B cell (primary cell): ENCODE data around the gene BAAT. TPM values are rescaled to one million over a fixed set of nuclear protein-coding genes. Genes with fewer than 3 reads are reported as not detected.

ENCODE experiments used
- ATAC-seq: fragments of 200-7000 bp; cut with Tn5 transposase; one replicate; pipeline ENCODE4 v1.10.0; 2021; ENCODE audit warnings: low read depth, mild to moderate bottlenecking, moderate number of reproducible peaks, moderate library complexity
- CTCF ChIA-PET: fragments of 350-600 bp; sonication (Branson Sonifier 250); formaldehyde crosslinking; loops from one replicate; lab custom pipeline; 2021; ENCODE audit warnings: antibody characterized with exemption, inconsistent platforms; lab: Charles Lee
- POLR2A ChIA-PET: fragments of 350-600 bp; sonication (Branson Sonifier 250); formaldehyde crosslinking; loops from one replicate; lab custom pipeline; 2021; ENCODE audit warnings: antibody characterized with exemption; lab: Charles Lee
- DNase-seq: peaks from one replicate; pipeline ENCODE4 v3.0.0; 2013
- H2AFZ ChIP-seq: 2 replicates; pipeline ENCODE4 v1.6.1; 2012; ENCODE audit warnings: mild to moderate bottlenecking, low read depth, low read length; ENCODE audit not compliant: insufficient read depth, poor library complexity, severe bottlenecking
- H3K27ac ChIP-seq, 2 donors: 1 replicate in 1 of 2; 2 replicates in 1 of 2; pipeline ENCODE4 v1.5.1; 2012 to 2013; ENCODE audit warnings: low read length in 2 of 2, mild to moderate bottlenecking in 2 of 2, moderate library complexity in 1 of 2
- H3K27me3 ChIP-seq, 4 experiments: fragments of 200-600 bp in 1 of 4; sonication (generic) in 1 of 4; replicated peaks in 1 of 4; 1 replicate in 2 of 4; 2 replicates in 2 of 4; pipeline versions ENCODE4 v1.6.1 to v1.7.0; 2013 to 2016; ENCODE audit warnings: low read length in 3 of 4, mild to moderate bottlenecking in 2 of 4, mixed read lengths in 1 of 4, moderate library complexity in 1 of 4; ENCODE audit not compliant: insufficient read depth in 4 of 4, control insufficient read depth in 3 of 4; ENCODE audit errors: control extremely low read depth in 1 of 4
- H3K36me3 ChIP-seq, 2 experiments: replicated peaks in 1 of 2; 1 replicate in 1 of 2; 2 replicates in 1 of 2; pipeline versions ENCODE4 v1.6.1 to v1.7.1; 2013; ENCODE audit warnings: low read length in 1 of 2; ENCODE audit not compliant: insufficient read depth in 2 of 2, control insufficient read depth in 1 of 2; ENCODE audit errors: control extremely low read depth in 1 of 2, extremely low read depth in 1 of 2
- H3K4me1 ChIP-seq, 2 donors: fragments of 200-600 bp in 1 of 2; sonication (generic) in 1 of 2; 1 replicate in 1 of 2; 2 replicates in 1 of 2; pipeline versions ENCODE4 v1.5.1 to v1.6.1; 2013 to 2017; ENCODE audit warnings: low read length in 2 of 2; ENCODE audit not compliant: control insufficient read depth in 2 of 2, insufficient read depth in 2 of 2
- H3K4me2 ChIP-seq: replicated peaks from 2 replicates; pipeline ENCODE3; 2012; ENCODE audit warnings: mild to moderate bottlenecking, low read depth, low read length; ENCODE audit not compliant: poor library complexity, severe bottlenecking
- H3K4me3 ChIP-seq, 5 experiments: fragments of 200-600 bp in 1 of 5; sonication (generic) in 1 of 5; 1 replicate in 3 of 5; 2 replicates in 2 of 5; pipeline versions ENCODE4 v1.5.1 to v1.7.0; 2011 to 2016; ENCODE audit warnings: low read length in 4 of 5, mild to moderate bottlenecking in 4 of 5, low read depth in 2 of 5, control low read depth in 1 of 5, moderate library complexity in 1 of 5; ENCODE audit not compliant: insufficient read depth in 1 of 5; ENCODE audit errors: control extremely low read depth in 1 of 5, extremely low read depth in 1 of 5
- H3K79me2 ChIP-seq: fragments of 200-600 bp; sonication (generic); one replicate; pipeline ENCODE4 v1.6.0; 2016; ENCODE audit warnings: low read length; ENCODE audit not compliant: control insufficient read depth, insufficient read depth
- H3K9ac ChIP-seq: fragments of 200-600 bp; sonication (generic); 2 replicates; pipeline ENCODE4 v1.6.1; 2017; ENCODE audit warnings: mild to moderate bottlenecking, low read length, moderate library complexity
- H3K9me3 ChIP-seq, 3 donors: one replicate each; pipeline versions ENCODE4 v1.6.1 to v1.7.1; 2013; ENCODE audit warnings: low read length in 2 of 3; ENCODE audit not compliant: control insufficient read depth in 2 of 3, insufficient read depth in 1 of 3; ENCODE audit errors: control extremely low read depth in 1 of 3
- H4K20me1 ChIP-seq: 2 replicates; pipeline ENCODE4 v1.6.0; 2012; ENCODE audit warnings: mild to moderate bottlenecking, low read length; ENCODE audit not compliant: insufficient read depth, control insufficient read depth, poor library complexity, severe bottlenecking
- H3K27ac Mint-ChIP-seq: one replicate; pipeline ENCODE4 v1.8.0; 2021; ENCODE audit warnings: mixed read lengths
- H3K27me3 Mint-ChIP-seq: one replicate; pipeline ENCODE4 v1.8.0; 2021; ENCODE audit warnings: mixed read lengths
- H3K4me1 Mint-ChIP-seq: one replicate; pipeline ENCODE4 v1.8.0; 2021; ENCODE audit warnings: mixed read lengths
- H3K4me3 Mint-ChIP-seq: one replicate; pipeline ENCODE4 v1.8.0; 2021; ENCODE audit warnings: mixed read lengths
- H3K9me3 Mint-ChIP-seq: one replicate; pipeline ENCODE4 v1.8.0; 2022; ENCODE audit warnings: mixed read lengths; ENCODE audit not compliant: insufficient read depth
- EZH2 ChIP-seq: IDR thresholded peaks from 2 replicates; pipeline ENCODE4 v1.6.1; 2012; ENCODE audit warnings: borderline replicate concordance, low read depth, mild to moderate bottlenecking, moderate library complexity, low read length; ENCODE audit not compliant: insufficient read depth, poor library complexity, severe bottlenecking
- WGBS: methylation state at CpG from one replicate; pipeline ENCODE4 v1.1.5; 2013; ENCODE audit warnings: missing lambda C conversion rate; ENCODE audit not compliant: insufficient coverage; 5-methylcytosine and 5-hydroxymethylcytosine counted together
- intact Hi-C: fragments of 100-400 bp; cut with micrococcal nuclease; formaldehyde crosslinking; loops from one replicate; pipeline ENCODE4 v1.10.0; 2022
- polyA plus RNA-seq: library from polyadenylated mRNA; depleted of rRNA; stranded (reverse); fragments of >200 nt; gene quantifications from 2 replicates; pipeline ENCODE4 v1.2.3, GENCODE V29; 2012
- total RNA-seq, 2 donors: library from RNA; stranded (reverse); fragments of 120-200 nt in 1 of 2; gene quantifications; 1 replicate in 1 of 2; 2 replicates in 1 of 2; pipeline versions ENCODE4 v1.2.3 to v1.2.4, GENCODE V29; 2013 to 2022
- TF ChIP-seq, protein P1 (sequence below): fragments of 200-600 bp; IDR thresholded peaks from one replicate; pipeline ENCODE4 v1.8.0; 2022; ENCODE audit warnings: antibody characterized with exemption, mild to moderate bottlenecking

The BAAT gene
- total and polyA plus RNA-seq, 2 donors (not counting 1 experiment from before 2014, with no cell fraction given), result 0.07 TPM; not detected in 1

DNA sequence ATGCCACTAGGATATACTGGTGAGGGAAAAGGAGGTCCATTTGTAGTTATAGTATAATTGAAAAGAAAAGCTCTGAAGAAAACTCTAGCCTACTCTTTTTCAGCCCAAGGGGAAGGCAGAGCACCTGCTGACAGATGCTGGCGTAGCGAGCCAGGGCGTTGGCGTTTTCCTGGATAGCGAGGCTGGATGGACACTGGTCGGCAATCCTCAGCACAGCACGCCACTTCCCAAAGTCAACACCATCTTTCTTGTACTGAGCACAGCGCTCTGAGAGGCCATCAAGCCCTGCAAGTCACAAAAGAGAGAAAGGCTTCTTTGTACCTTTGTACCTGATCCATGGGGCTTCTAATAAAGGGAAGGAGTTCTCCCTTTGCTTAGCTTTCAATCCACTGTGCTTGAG lies 42.6 kb upstream of the BAAT start:
- TF ChIP-seq EZH2, result no peak
- TF ChIP-seq, protein P1, sequence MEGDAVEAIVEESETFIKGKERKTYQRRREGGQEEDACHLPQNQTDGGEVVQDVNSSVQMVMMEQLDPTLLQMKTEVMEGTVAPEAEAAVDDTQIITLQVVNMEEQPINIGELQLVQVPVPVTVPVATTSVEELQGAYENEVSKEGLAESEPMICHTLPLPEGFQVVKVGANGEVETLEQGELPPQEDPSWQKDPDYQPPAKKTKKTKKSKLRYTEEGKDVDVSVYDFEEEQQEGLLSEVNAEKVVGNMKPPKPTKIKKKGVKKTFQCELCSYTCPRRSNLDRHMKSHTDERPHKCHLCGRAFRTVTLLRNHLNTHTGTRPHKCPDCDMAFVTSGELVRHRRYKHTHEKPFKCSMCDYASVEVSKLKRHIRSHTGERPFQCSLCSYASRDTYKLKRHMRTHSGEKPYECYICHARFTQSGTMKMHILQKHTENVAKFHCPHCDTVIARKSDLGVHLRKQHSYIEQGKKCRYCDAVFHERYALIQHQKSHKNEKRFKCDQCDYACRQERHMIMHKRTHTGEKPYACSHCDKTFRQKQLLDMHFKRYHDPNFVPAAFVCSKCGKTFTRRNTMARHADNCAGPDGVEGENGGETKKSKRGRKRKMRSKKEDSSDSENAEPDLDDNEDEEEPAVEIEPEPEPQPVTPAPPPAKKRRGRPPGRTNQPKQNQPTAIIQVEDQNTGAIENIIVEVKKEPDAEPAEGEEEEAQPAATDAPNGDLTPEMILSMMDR, result no peak
- intact Hi-C loops, result no loop called here
- no peak overlapping the region for H3K4me3 Mint-ChIP-seq
- peaks cover 6 to 9% of the 10 kb centered on the region in 2 donors for H3K4me1 ChIP-seq
- H3K4me3 ChIP-seq, result no peak overlapping the region
- ATAC-seq (no peak), DNase-seq (no peak)
- H3K79me2 ChIP-seq, result no peaks in the 10 kb centered on the region
- H3K9me3 ChIP-seq, result no peaks in the 10 kb centered on the region
- H3K4me1 Mint-ChIP-seq, result peaks cover 10% of the 10 kb centered on the region
- H3K27me3 Mint-ChIP-seq, result peaks cover 4% of the 10 kb centered on the region
- H3K4me2 ChIP-seq, result no peak overlapping the region
- no peaks in the 10 kb centered on the region for H3K36me3 ChIP-seq
- H3K27me3 ChIP-seq, result peaks cover 0 to 3% (median 1%) of the 10 kb centered on the region in 4 experiments
- CTCF ChIA-PET, result interaction anchor here (1.0 to 1.5 kb wide), 2 partner anchors 17 to 22 kb away, joined by 3 to 4 read pairs; no protein-coding TSS in a partner anchor
- H3K27ac Mint-ChIP-seq, result no peak overlapping the region
- WGBS, result 98% methylated on average over 7 of the region's 8 CpGs
- no peaks in the 10 kb centered on the region for H4K20me1 ChIP-seq
- H3K9me3 Mint-ChIP-seq, result no peaks in the 10 kb centered on the region
- H3K27ac ChIP-seq, result peak overlapping the region; percentile 8 to 47
- no peak overlapping the region for H2AFZ ChIP-seq
- H3K9ac ChIP-seq, result no peak overlapping the region
- POLR2A ChIA-PET, result no interaction called here

DNA sequence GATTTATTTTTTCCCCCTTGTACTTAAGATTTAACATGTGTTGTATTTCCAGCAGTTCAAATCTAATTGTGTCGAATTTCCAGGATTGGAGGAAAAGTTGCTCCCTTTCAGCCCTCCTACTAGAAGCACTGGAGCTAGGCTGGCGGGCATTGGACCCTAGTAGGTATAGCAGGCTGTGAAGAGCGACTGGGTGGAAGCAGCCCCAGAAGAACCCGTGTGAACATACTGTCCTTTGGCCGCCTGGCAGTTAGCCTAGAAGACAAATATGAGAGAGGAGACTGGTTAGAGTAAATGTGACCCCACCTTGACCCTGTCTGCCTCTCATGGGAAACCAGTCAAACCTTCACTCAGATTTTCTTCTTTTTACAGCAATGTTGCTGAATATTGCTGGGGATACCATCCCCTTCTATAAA lies 36.9 kb upstream of the BAAT start:
- Histone ChIP-seq H3K4me1 (no peaks in the 10 kb centered on the region), H3K9ac (no peak overlapping the region), H3K9me3 (peaks cover 0 to 14% (median 0%) of the 10 kb centered on the region in 3 donors), H2AFZ (no peak overlapping the region), H4K20me1 (no peaks in the 10 kb centered on the region), H3K36me3 (no peaks in the 10 kb centered on the region), H3K4me3 (no peak overlapping the region), H3K27me3 (peaks cover 0 to 2% (median 0%) of the 10 kb centered on the region in 4 experiments), H3K4me2 (no peak overlapping the region), H3K79me2 (no peaks in the 10 kb centered on the region), H3K27ac (no peak overlapping the region)
- peaks cover 4% of the 10 kb centered on the region for H3K27me3 Mint-ChIP-seq
- no peak for DNase-seq
- no peak for TF ChIP-seq EZH2
- TF ChIP-seq, protein P1, result no peak
- no peak for ATAC-seq
- H3K9me3 Mint-ChIP-seq, result peaks cover 11% of the 10 kb centered on the region
- CTCF ChIA-PET, result no interaction called here
- H3K27ac Mint-ChIP-seq, result no peak overlapping the region
- POLR2A ChIA-PET, result no interaction called here
- WGBS, result no CpG with 5 or more reads among the region's 5 CpGs
- intact Hi-C loops, result no loop called here
- H3K4me1 Mint-ChIP-seq, result no peaks in the 10 kb centered on the region
- H3K4me3 Mint-ChIP-seq, result no peak overlapping the region
